RPMI8226 (cell line): ENCODE data around the gene GABRR1.
"Not testable (repeated sequence)": the region's sequence is repeated elsewhere in the genome, so short reads cannot be mapped to it uniquely, and the experiment has no call there.

Source experiments
- DNase-seq: peaks from one replicate; pipeline ENCODE4 v3.0.0-alpha.2; 2015

Gene GABRR1

GRCh38 chr6:89217299-89217910, at the start of gene GABRR1:
Gene GABRR1, minus strand, starts transcription at chr6:89217358. Its CDS starts 36 bp downstream, at chr6:89217322.
- DNase-seq, result no peak

DNA sequence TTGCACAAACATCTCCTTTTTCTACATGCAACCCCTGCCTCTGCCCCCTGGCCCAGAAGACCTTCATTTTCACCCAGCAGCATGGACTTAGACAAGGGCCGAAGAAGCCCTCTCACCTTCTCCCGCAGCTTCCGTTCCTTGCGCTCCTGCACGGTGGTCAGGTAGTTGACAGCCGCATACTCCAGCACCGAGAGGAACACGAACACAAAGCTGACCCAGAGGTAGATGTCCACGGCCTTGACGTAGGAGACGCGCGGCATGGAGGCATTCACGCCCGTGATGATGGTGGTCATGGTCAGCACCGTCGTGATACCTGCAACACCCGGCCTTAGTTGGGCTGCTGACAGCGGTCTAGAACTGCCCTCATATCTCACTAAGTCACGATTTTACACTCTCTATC, 47.1 kb upstream of the GABRR1 start:
- no peak for DNase-seq

DNA sequence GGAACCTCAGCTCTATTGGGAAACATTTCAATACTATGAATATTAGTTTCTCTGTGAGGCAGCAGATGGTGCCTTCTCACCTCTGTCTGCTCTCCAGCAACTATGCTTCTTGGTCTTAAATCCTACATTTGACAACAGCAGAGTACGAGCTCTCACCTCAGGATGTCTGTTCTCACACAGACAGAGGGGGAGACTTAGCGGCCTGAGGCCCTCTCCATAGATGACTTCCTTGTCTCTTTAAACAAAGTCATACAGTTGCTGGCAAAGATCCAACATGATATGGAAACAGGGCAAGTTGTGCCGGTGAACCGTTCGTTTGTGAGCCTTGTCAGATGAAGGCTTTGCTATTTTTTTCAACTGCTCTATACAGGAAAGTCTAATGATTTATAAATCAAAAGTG, 43.7 kb upstream of the GABRR1 start:
- peak; percentile 22 for DNase-seq

DNA sequence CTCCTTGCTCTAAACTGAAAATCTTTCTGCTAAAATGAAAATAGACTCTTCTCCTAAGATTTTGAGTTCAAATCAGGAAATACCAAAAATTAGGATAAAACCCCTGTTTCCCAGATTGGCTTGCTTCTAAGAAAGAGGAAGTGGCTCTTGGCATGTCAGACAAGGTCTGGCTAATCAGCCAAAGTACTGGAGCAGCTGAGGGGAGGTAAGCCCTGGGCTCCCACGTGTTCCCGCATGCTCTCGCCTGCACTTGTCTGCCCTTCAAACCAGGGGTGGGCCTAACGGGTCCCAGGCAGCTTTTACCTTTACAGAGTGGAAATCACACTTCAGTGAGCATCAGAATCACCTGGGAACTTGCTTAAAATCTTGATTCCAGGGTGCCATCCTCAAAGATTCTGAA, 43.2 kb upstream of the GABRR1 start:
- DNase-seq, result peak; percentile 66

GRCh38 chr6:89258912-89259311, 41.8 kb upstream of the GABRR1 start:
- DNase-seq, result no peak

- DNase-seq, result no peak
Measured at GRCh38 chr6:89257781-89258180, 40.6 kb upstream of the GABRR1 start.

- no peak for DNase-seq
Measured at GRCh38 chr6:89257346-89257745, 40.2 kb upstream of the GABRR1 start.

DNA sequence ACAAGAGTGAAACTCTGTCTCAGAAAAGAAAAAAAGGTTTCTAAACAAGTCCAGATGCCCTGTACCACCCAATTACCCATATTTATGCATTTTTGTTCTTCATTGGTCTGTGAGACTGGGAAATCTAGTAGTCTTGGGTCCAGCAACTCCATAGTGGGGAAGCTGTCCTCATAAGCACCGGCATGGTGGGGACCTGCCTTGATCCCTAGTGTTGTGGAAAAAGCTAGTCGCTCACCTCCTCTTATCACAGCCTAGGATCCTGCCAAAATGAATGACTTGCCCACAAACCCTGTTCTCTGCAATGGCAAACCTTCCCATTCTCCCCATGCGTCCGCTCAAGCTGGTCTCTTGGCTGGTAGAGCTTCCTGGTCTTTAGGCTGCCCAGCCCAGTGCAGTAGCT, 38.3 kb upstream of the GABRR1 start:
- no peak for DNase-seq

DNA sequence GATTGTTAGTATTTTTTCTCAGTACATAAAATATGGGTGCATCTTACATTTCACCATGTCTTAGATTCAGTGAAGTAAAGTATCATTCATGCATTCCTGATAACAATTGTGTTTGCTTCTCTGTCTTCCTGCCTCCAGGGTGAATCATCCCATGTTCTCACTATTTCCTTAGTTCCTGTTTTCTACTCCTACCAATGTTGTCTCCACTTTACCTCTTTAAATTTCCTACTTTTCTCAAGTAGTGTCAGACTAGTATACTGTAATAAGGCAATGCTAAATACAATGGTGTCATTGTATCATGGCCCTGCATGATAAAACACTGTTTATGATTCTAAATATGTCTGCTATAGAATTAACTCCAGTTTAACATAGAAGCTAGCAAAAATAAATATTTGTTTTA, 37.4 kb upstream of the GABRR1 start:
- no peak for DNase-seq

DNA sequence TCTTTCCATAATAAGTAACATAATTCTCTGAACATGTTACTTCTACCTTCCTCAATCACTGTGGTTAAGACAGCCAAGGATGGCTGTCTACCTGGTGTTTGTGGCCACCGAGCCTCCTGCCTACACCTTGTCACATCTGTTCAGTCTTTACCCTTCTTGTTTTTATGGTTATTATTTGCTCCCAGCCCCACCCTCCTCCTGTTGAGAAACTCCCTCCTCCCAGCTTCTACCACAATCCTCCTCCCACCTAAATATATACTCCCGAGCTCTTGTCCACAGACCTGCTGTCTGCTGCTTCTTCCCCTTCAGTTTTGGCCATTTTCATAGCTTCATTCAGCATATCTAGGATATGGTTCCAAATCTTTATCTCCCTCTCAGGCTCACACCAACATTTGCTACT, 35.7 kb upstream of the GABRR1 start:
- DNase-seq, result no peak

- DNase-seq, result no peak
Measured at GRCh38 chr6:89251976-89252375, 34.8 kb upstream of the GABRR1 start.

- DNase-seq, result no peak
Measured at GRCh38 chr6:89251170-89251569, 34.0 kb upstream of the GABRR1 start.

GRCh38 chr6:89250239-89250638, 33.1 kb upstream of the GABRR1 start:
- no peak for DNase-seq

DNA sequence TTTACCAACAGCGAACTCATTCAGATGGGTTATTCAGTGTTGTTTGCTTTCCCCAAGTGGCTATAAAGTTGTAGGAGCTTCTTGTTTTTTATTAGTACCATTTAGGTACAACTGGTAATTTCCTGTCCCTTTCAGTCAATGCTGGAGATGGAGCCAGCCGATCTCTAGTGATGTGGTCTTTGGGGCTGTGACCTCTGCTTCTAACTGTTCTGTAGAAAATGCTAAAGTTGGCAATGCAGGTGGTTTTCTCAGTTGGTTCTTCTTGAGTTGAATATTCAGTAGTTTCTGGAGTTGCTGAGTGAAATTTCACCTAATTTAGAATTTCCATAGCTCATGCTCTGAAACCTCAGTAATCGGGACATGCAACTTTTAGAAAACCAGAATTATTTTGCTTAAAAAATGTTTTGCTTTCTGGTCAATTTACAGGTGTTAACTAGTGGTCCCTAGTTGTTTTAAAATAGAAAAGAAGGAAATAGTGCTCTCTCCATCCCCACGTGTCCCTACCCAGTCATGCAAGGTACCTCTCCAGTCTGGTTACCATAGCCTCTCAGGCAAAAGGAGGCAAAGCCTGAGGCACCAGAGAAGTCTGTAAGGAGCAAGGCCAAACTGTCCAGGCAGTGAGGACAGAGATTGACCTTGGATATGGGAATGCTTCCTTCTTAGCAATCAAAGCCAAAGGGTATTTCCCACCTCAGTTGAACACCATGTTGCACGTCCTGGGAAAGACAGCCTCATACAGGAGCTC, 27.3 kb upstream of the GABRR1 start:
- no peak for DNase-seq

- no peak for DNase-seq
Measured at GRCh38 chr6:89243331-89243629, 26.1 kb upstream of the GABRR1 start.

GRCh38 chr6:89242574-89243330, 25.6 kb upstream of the GABRR1 start:
- peak; percentile 30 for DNase-seq

DNA sequence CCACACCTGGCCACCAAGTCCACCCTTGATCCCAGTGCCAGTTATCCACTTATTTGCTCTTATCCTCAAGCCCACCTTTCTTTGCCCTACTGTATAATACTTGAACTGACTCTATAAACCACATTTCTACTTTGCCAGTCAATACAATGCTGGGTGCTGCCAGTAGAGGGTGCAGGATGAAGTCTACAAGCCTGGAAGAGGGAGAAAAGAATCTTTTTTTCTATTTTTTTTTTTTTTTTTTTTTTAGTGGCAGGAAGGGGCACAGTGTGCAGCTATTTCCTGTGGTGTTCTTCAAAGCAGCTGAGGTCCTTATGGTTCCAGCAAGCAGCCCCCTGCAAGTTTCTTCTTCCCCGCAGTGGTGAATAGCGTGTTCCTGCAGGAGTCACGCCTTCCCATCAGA, 22.2 kb upstream of the GABRR1 start:
- DNase-seq, result no peak

DNA sequence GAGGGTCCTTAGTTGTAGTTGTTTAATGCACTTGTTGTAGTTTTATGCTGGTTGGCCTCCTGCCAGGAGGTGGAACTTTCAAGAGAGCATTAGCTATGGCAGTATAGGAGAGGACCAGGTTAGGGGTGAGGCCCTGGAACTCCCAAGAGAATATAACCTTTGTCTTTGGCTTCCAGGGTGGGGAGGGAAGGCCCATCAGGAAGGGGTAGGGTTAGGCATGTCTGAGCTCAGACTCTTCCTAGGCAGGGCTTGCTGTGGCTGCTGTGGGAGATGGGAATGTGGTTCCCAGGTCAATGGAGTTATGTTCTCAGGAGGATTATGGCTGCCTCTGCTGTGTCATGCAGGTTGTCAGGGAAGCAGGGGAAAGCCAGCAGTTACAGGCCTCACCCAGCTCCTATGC, 20.0 kb upstream of the GABRR1 start:
- no peak for DNase-seq

DNA sequence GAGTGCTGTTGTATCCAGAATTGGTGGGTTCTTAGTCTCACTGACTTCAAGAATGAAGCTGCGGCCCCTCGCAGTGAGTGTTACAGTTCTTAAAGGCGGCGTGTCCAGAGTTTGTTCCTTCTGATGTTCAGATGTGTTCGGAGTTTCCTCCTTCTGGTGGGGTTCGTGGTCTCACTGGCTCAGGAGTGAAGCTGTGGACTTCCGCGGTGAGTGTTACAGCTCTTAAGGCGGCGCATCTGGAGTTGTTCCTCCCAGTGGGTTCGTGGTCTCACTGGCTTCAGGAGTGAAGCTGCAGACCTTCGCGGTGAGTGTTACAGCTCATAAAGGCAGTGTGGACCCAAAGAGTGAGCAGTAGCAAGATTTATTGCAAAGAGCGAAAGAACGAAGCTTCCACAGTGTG, 16.4 kb upstream of the GABRR1 start:
- not testable (repeated sequence) for DNase-seq

- no peak for DNase-seq
Measured at GRCh38 chr6:89222712-89223039, 5.5 kb upstream of the GABRR1 start.

DNA sequence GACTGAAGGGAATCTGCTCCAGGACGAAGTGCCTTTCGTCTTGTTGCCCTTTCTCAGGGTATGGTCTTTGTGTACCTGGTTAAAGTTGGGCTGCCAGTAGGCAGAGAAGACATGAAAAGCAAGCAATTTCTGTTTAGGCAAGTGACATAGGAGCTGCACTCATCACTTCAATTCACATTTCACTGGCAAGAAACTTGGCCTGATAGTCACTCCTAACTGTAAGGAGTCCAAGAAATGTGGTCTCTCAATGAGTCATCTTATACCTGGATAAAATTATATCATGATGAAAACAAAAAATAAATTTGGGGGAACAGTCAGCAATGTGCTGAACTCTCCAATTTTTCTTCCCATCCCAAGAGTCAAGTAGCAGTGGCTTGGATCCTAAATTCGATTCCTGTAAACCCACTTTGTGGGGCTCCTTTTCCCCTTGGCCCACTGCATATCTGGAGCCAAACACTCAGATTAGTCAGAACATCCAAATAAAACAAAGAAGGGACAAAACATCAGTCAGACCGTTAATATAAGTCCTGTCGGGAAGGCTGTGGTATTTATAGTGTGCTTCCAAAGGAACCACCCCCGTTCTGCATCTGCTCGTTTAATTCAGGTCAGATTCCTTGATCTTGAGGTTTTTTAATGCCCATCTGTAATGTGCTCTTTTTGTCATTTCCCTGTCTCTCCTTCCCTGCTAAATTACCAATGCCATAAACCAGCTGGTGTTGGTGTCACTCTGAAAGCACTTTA, 5.0 kb upstream of the GABRR1 start:
- DNase-seq, result no peak

DNA sequence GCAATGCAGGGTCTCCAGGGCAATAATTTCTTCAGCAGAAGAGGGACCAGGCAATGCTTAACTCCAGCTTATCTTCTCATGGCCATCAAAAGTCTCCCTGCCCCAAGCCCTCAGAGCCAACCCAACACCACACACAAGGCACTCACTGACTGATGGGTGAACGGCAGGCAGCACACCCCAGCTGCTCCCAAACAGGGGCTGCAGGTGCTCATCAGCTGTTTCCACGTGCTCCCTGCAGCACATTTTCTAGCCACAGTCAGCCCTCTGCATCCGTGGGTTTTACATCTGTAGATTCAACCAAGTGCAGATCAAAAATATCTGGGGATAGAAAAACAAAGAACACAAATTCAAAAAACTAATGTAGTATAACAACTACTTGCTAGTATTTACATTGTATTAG, 4.0 kb upstream of the GABRR1 start:
- peak; percentile 31 for DNase-seq

DNA sequence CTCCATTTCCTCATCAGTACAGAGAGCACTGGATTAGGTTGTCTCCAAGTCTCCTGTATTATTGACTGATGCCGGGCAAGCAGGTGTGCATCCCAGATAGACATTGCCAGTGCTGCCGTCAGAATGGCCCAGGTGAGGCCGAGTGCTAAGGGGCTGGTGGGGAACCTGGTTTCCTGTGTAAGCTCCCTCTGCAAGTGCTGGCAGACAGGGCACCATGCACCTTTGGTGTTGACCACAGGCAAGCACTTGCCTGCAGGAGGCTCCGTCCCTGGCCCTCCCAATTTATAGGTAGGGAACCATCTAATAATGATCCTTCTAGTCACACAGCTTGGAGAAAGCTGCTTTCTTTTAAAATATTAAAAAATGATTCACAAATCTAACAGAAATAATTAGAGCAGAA, 747 bp downstream of the GABRR1 start:
- peak; percentile 47 for DNase-seq

GRCh38 chr6:89215391-89215790, 1.8 kb downstream of the GABRR1 start:
- DNase-seq, result peak; percentile 19
